Measurements from ENCODE around the gene ATE1.
"Not testable (repeated sequence)": the region's sequence is repeated elsewhere in the genome, so short reads cannot be mapped to it uniquely, and the experiment has no call there.

Gene ATE1

DNA sequence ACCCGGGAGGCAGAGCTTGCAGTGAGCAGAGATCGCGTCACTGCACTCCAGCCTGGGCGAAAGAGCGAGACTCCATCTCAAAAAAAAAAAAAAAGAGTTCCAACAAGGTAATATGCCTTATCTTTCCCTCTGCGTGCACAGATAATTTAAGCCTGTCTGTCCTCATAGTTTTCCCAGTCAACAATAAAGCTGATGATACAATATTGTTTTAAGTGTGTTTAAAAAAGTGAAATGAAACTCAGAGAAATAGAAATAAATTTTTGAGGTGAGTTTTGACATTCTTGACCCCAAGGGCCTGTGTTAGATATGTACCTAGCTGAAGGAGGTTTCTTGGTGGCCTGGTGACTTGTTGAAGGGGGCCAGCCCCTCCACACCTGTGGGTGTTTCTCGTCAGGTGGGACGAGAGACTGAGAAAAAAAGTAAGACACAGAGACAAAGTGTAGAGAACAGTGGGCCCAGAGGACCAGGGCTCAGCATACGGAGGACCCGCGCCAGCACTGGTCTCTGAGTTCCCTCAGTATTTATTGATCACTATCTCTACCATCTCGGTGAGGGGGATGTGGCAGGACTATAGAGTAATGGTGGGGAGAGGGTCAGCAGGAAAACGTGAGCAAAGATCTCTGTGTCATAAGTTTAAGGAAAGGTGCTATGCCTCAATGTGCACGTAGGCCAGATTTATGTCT lies 1.9 kb upstream of the ATE1 start:
- DNase-seq = not testable (repeated sequence)

GRCh38 chr10:121928528-121928884 lies 675 bp upstream of the ATE1 start:
- DNase-seq = peak; percentile 16

DNA sequence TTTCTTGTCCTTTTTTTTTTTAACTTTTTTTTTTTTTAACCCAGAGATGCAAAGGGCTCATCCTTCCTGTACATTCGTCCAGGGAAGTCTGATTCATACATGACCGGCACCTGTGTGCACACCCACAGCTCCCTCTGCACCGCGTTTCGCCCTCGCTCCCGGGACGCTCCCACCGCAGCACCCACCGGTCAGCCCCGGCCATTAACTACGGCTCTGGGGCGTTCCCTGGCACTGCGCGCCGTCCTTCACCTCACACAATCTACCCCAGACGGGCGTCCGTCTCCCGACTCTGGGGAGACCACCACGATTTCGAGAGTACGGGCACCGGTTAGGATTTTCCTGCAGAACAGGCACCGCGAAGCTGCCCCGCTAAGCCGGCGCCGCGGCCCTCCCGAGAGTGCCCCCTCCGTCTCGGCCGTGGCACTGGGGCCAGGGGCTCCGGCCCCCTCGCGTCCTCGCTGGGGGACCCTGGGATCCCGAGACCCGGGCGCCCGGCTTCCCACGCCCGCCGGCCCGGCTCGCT lies 452 bp downstream of the ATE1 start:
- peak; percentile 39 for DNase-seq

- DNase-seq = peak; percentile 31
Observed at GRCh38 chr10:121926671-121927317, 1.0 kb downstream of the ATE1 start.

GRCh38 chr10:121926157-121926556 lies 1.7 kb downstream of the ATE1 start:
- no peak for DNase-seq

GRCh38 chr10:121921238-121921931 lies 6.4 kb downstream of the ATE1 start:
- no peak for DNase-seq

GRCh38 chr10:121919666-121920065 lies 8.2 kb downstream of the ATE1 start:
- no peak for DNase-seq

DNA sequence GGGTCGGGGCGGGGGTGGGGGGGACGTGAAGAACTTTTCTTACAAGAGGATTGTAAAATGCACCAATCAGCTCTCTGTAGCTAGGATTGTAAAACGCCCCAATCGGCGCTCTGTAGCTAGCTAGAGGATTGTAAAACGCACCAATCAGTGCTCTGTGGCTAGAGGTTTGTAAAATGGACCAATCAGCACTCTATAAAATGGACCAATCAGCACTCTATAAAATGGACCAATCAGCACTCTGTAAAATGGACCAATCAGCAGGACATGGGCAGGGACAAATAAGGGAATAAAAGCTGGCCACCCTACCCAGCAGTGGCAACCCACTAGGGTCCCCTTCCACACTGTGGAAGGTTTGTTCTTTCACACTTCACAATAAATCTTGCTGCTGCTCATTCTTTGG lies 9.0 kb downstream of the ATE1 start:
- DNase-seq = not testable (repeated sequence)

DNA sequence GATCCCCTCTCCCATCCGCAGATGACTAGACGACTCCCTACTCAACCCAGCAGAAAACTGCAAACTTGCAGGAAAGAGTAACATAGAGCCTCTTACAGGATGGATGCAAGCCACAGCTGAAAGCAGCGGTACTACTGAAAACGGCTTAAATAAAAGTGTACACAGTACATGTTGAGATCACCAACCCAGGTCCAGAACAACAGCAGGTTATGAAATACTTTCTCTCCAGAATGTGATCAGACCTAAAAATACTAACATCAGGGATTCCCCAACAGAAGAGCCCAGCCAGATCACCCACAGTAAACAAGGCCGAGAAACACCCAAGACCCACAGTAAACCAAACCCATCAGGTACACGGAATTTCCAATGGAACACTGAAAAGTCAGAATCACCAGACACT lies 13.2 kb downstream of the ATE1 start:
- no peak for DNase-seq

DNA sequence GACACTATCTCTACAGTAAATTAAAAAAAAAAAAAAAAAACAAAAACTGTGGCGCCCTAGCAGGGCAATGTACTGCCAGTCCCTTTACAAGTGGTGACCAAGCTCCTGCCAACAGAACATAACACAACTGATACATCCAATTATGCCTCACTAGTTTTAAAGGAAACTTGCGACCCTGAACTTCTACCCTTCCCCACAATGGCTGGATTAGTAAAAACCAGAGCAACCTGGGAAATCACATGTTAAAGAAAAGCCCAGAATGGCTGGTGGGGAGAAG lies 16.5 kb downstream of the ATE1 start:
- DNase-seq = no peak

- DNase-seq = no peak
Observed at GRCh38 chr10:121910673-121911420, 17.0 kb downstream of the ATE1 start.

DNA sequence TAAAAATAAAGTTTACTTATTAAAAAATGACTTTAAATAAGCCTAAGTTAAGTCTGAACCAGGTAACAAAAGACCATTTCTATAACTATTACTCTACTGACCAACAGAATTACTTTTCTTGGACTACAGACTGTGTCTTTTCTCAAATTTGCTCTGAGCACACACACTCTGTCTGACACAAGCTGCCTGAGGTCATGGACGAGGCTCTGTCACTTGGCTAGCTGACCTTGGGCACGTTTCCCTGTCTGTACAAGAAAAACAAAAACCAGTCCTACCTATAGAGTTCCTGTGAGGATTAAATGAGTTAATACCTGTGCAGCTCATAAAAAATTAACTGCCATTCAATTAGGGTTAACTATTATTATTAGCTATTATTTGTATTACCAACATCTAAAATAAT lies 22.9 kb downstream of the ATE1 start:
- no peak for DNase-seq

- DNase-seq = peak; percentile 64
Observed at GRCh38 chr10:121900443-121901174, 27.2 kb downstream of the ATE1 start.

DNA sequence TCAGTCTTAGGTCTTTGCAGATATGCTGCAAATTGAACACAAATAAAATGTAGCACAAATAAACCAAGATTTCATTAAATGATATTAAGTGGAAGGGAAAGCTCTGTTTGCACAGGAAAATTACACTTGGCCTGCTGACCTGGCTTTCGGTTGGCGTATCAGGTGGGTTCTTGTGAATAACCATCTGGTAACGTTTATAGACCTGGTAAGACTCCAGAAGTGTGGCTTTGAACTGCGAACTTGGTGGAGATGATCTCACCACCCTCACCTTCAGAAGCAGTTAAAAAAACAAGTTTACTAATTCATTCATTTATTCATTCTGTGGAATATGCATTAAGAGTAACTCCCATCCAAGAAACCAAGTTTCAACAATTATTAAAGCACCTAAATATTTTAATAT lies 28.1 kb downstream of the ATE1 start:
- DNase-seq = no peak

DNA sequence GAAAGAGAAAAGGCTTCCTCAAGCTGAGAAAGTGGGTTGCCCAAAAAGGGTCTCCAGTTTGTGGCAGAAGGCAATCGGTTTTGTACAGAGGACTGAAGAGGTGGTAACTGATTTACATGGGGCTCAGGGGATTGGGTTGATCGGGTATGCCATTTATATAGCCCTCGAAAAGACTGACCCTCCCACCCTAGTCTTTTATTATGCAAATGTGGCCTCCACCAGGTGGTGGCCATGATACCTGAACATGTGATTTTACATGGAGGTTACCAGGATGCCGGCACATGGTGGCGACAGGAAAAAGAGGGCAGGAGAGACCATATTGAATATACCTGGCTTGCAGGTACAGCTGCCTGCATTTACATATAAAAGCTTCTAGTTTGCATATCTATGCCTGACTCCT lies 36.7 kb downstream of the ATE1 start:
- no peak for DNase-seq

- no peak for DNase-seq
Observed at GRCh38 chr10:121889212-121889611, 38.6 kb downstream of the ATE1 start.

- DNase-seq = peak; percentile 59
Observed at GRCh38 chr10:121886997-121887622, 40.7 kb downstream of the ATE1 start.

DNA sequence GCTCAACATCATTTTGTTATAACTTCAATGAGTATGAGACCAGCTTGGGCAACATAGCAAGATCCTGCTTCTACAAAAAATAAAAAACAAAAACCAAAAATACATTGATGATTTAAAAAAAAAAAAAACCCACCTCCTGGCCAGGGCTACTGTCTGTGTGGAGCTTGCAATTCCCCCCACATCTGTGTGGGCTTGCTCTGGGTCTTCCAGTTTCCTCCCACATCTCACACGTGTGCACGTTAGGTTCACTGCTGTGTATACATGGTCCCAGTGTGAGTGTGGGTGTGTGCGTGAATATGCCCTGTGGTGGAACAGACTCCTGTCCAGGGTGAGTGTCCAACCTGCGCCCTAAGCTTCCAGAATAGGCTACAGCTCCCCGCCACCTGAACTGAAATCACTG lies 41.6 kb downstream of the ATE1 start:
- no peak for DNase-seq

DNA sequence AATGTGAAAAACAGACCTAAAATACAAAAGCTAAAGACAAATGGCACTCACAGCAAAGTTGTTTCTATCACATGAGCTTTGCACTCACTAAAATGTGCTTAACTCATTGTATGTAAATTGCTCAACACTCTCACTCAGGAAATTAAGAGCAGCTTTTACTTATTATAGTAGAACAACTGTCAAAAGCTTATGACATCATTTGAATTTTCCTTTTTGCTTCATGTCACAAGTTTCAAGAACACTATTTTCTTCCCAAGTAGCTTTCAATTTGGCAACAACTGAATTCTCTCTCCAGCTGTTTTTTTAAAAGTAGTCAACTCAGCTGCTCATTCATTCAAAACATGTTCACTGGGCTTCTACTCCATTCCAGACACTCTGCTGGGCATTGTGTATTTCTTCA lies 46.9 kb downstream of the ATE1 start:
- peak; percentile 75 for DNase-seq

- DNase-seq = no peak
Observed at GRCh38 chr10:121879476-121879875, 48.4 kb downstream of the ATE1 start.

- no peak for DNase-seq
Observed at GRCh38 chr10:121873236-121873635, 54.6 kb downstream of the ATE1 start.

DNA sequence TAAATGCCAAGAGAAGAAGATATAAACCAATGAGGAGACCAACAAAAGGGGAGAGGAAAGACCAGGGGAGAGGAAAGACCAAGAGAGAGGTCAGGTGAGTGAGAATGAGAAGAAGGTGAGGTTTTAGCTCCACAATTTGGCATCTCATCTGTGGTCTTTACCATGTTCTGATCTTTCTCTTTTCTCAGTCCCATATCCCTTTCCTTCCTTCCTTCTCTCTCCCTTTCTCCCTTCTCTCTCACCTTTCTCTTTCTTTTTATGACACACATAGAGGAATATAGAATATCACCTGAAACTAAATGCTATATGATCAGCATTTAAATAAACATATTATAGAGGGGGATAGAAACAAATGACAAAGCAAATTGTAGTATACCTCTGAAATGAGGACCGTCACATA lies 57.4 kb downstream of the ATE1 start:
- DNase-seq = no peak
